Breast epithelium (tissue), 3 donors: ENCODE measurements around the gene TNFRSF18.

ENCODE experiments used
- CTCF ChIP-seq, 3 donors: fragments of 450-650 bp; IDR thresholded peaks; one replicate each; pipeline ENCODE4 v1.5.1; 2016 to 2017; ENCODE audit warnings: antibody characterized with exemption in 3 of 3, mild to moderate bottlenecking in 3 of 3, moderate library complexity in 3 of 3
- POLR2A ChIP-seq: fragments of 450-650 bp; IDR thresholded peaks from one replicate; pipeline ENCODE4 v1.6.1; 2016; ENCODE audit warnings: antibody characterized with exemption, mild to moderate bottlenecking, moderate library complexity
- POLR2AphosphoS5 ChIP-seq, 3 donors: sonication (generic); formaldehyde crosslinking; IDR thresholded peaks; one replicate each; pipeline ENCODE4 v1.6.1; 2017; ENCODE audit warnings: antibody characterized with exemption in 3 of 3

- TF ChIP-seq CTCF (IDR thresholded peaks at IDR 0.05): no peak
- TF ChIP-seq POLR2AphosphoS5 (IDR thresholded peaks at IDR 0.05): no peak
- TF ChIP-seq POLR2A: no peak
Observed at GRCh38 chr1:1179983-1180861, 26.2 kb downstream of the TNFRSF18 start.
